Omental fat pad (tissue), 4 donors: ENCODE measurements around the gene HSPB7. TPM values are rescaled to one million over a fixed set of nuclear protein-coding genes. Genes with fewer than 3 reads are reported as not detected.
"Not testable (repeated sequence)": the region's sequence is repeated elsewhere in the genome, so short reads cannot be mapped to it uniquely, and the experiment has no call there.

Source experiments
- ATAC-seq: fragments of 150-250 bp; one replicate; pipeline ENCODE4 v1.9.1; 2016; ENCODE audit warnings: mild to moderate bottlenecking, moderate library complexity; ENCODE audit not compliant: low FRiP score
- DNase-seq: peaks from one replicate; pipeline ENCODE4 v3.0.0-alpha.2; 2019; ENCODE audit warnings: low spot score
- CTCF ChIP-seq, 3 donors: fragments of 450-650 bp; IDR thresholded peaks; one replicate each; pipeline ENCODE4 v1.5.1; 2016 to 2017; ENCODE audit warnings: antibody characterized with exemption in 3 of 3, mild to moderate bottlenecking in 3 of 3, moderate library complexity in 2 of 3
- total RNA-seq, 4 donors: library from RNA; depleted of rRNA; stranded (reverse); fragments of >200 nt; gene quantifications; one replicate each; pipeline ENCODE4 v1.1.0, GENCODE V29; 2016

Gene HSPB7
- total RNA-seq, 4 donors from 2014 or later, result 65.7 to 157 (median 128) TPM

GRCh38 chr1:16063226-16063829, 45.5 kb upstream of the HSPB7 start:
- ATAC-seq (no peak), DNase-seq (no peak)
- no peak for TF ChIP-seq CTCF (IDR thresholded peaks at IDR 0.05)

- ATAC-seq, DNase-seq: not testable (repeated sequence)
Measured at GRCh38 chr1:16062687-16063075, 44.8 kb upstream of the HSPB7 start.

DNA sequence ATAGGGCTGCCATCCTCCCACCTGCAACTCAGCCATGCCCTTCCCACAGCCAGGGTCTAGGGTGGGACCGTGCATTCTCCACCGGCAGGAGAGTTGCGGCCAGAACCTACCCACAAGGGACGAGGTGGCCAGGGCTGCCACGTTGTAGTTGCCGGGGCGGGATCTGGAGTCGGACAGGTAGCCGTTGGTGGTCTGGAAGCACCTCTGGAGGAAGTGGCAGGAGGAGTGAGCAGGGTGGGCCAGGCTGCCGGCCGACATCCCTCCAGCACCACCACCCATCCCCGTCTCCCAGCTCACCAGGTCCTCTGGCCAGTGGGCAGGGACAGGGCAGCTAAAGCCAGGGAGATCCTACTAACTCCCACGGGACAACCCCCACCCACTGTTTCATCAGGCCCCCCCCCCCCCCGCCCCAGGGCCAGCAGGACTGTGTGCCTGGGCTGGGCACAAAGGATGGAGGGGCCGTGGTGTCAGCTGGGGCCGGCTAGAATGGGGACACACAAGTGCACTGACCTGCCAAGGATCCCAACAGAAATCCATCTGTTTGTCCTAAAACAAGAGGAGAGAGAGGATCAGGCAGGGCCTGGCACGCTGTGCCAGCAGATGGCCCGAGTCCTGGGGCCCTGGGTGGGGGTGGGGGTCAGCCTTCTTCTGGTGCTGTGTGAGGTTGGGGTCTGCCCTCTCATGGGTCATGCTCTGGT, 44.3 kb upstream of the HSPB7 start:
- not testable (repeated sequence) for DNase-seq, ATAC-seq

GRCh38 chr1:16061266-16061665, 43.4 kb upstream of the HSPB7 start:
- DNase-seq (no peak), ATAC-seq (no peak)
- no peak for TF ChIP-seq CTCF (IDR thresholded peaks at IDR 0.05)

- ATAC-seq, result peak; percentile 16
- DNase-seq, result not testable (repeated sequence)
Measured at GRCh38 chr1:16058394-16059120, 40.7 kb upstream of the HSPB7 start.

GRCh38 chr1:16057314-16057915, 39.6 kb upstream of the HSPB7 start:
- DNase-seq, ATAC-seq: not testable (repeated sequence)

- ATAC-seq, DNase-seq: not testable (repeated sequence)
Measured at GRCh38 chr1:16056521-16056912, 38.7 kb upstream of the HSPB7 start.

DNA sequence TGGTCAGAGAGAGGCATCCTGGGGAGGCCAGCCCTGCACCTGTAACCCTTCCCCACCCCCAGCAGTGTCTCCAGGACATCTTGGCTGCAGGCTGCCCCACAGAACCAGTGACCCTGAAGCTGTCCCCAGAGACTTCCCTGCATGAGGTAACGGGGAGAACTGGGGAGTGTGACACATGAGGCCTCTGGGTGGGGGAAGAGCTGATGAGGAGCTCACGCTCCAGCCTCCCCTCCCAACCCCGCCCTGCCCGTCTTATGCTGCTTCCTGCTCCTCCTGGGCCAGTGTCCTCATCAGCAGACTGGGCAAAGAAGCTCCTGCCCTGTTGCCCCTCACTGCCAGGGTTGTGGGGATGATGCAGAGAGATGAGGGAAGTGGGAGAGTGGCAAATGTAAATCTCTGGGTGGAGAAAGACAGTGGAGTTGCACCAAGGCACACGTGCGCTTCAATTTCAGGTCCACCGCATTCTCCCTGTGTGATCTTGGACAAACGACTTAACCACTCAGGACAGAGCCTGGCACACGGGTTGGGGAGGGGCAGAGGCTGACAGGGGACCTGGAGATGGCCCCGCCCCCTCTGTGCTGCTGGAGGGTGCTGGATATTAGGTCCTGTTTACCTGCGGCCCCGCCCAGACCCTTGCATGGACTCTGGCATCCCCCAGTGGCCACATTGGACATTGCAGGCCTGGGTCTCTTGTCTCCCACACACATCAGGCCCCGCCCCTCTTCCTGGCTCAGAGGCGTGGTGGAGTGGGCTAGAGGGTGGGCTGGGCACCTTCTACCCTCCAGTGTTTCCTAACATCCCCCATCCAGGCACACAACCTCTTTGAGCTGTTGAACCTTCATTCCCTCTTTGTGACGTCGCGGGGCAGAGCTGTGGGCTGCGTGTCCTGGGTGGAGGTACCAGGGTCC, 38.0 kb upstream of the HSPB7 start:
- DNase-seq (peak; percentile 84), ATAC-seq (peak; percentile 88)
- peak in 1 of 3 donors; percentile 93 for TF ChIP-seq CTCF (IDR thresholded peaks at IDR 0.05)
